Smooth muscle cell of trachea (primary cell): ENCODE data around the gene LCE1E. TPM values are rescaled to one million over a fixed set of nuclear protein-coding genes. Genes with fewer than 3 reads are reported as not detected.

ENCODE experiments used
- total RNA-seq: library from RNA; depleted of rRNA; stranded (reverse); fragments of >200 nt; gene quantifications from 2 replicates; pipeline ENCODE4 v1.2.1, GENCODE V29; 2014

The LCE1E gene, protein sequence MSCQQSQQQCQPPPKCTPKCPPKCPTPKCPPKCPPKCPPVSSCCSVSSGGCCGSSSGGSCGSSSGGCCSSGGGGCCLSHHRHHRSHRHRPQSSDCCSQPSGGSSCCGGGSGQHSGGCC
- total RNA-seq: not detected in 2 replicates

DNA sequence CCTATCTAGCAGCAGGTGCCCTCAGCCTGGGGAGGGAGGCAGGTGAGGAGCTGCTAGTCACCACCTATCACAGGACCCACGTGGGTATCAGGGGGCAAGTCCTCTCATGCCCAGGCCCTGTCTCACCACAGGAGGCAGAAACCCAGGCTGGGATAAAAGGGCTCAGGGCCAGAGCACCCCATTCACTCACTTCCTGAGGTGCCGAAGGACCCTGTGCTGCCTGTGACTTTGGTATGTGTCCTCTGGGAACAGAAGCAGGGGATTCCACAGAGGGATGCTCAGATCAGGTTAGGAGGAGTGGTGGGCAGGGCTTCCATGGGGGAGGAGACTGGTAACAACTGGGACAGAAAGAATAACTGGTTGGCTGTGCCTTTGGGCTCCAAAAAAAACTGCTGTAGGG, at the start of gene LCE1E:
LCE1E (plus strand) TSS at position 181 of the 400 bp plus-strand sequence. CDS start 1,043 bp downstream, outside the sequence.

DNA sequence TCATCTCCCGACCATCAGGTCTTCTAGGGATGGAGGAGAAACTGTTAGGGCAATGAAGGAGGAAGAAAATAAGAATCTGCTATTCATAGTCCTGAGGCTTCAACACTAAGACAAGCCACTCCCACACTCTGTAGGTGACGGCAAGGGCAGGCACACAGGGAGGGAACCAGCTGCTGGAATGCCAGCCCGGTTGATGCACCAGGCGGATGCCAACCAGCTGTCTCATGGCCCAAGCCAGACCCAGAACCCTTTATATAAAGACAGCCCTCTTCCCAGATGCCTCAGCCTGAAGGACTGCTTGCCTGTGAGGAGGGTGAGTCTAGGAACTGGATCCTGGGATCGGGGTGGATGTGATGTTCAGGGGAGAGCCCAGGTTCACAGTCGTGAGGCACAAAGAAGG, 28.3 kb upstream of the LCE1E start, which contains the start of gene KPRP:
KPRP (plus strand) TSS at position 279 of the 400 bp plus-strand sequence. CDS start 1,564 bp downstream, outside the sequence.

DNA sequence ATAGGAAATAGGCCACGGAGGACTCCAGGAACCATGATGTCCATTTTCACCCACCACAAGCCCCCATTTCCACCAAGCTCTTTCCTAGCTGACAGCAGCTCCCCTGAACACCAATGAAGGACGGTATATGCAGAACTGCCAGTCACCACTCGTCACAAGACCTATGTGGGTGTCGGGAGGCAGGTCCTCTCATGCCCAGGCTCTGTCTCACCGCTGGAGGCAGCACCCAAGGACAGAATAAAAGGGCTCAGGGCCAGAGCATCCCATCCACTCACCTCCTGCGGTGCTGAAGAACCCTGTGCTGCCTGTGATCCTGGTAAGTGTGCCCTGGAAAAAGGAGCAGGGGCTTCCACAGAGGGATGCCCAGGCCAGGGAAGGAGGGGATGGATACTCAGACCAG, 11.2 kb upstream of the LCE1E start, which contains the start of gene LCE1F:
LCE1F (plus strand) TSS at position 266 of the 400 bp plus-strand sequence. CDS start 1,232 bp downstream, outside the sequence.

DNA sequence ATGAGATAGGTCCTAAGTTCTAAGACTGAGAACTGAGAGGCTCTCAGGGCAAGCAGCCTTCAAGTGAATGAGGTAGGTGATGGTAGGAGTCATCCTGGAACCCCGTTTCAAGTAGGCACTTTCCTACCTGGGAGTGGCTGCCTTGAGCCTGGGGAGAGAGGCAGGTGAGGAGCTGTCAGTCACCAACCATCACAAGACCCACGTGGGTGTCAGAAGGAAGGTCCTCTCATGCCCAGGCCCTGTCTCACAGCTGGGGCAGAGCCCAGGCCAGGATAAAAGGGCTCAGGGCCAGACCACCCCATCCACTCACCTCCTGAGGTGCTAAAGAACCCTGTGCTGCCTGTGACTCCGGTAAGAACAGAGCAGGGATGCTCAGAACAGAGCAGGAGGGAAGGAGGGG, 10.4 kb downstream of the LCE1E start, which contains the start of gene LCE1D:
LCE1D (plus strand) TSS at position 301 of the 400 bp plus-strand sequence. CDS start 1,074 bp downstream, outside the sequence.

DNA sequence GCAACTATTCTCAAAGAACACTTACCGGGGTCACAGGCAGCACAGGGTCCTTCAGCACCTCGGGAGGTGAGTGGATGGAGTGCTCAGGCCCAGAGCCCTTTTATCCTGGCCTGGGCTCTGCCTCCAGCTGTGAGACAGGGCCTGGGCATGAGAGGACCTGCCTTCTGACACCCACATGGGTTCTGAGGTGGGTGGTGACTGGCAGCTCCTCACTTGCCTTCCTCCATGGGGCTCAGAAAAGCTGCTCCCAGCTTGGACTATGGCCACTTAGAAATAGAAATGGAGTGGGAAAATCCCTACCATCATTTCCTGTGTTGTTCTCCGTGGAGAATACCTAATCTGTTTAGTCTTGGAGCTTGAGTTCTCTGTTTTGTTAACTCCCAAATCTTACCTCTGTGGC, 20.5 kb downstream of the LCE1E start, which contains the start of gene LCE1C:
LCE1C (minus strand) TSS at position 76 of the 400 bp plus-strand sequence. CDS start 1,173 bp downstream, outside the sequence.

DNA sequence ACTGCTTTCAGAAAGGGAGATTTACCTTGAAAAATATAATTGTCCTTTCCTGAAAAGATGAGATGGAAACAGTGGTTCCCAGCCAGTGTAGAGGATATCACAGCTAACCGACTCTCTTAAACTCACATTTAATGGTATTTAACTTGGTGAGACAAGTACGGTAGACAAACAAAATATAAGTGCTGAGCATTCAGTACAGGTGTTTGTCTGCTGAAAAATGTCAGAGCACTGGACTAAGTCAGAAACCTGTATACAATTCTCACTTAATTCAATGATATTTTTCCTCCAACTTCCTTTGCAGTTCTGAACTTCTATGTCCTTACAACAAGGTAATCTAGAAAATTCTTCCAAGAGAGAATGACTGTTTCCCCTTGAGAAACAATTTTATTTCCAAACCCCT, 25.6 kb downstream of the LCE1E start, which contains the start of gene LCE1B:
LCE1B (plus strand) TSS at position 301 of the 400 bp plus-strand sequence. CDS start 476 bp downstream, outside the sequence.

DNA sequence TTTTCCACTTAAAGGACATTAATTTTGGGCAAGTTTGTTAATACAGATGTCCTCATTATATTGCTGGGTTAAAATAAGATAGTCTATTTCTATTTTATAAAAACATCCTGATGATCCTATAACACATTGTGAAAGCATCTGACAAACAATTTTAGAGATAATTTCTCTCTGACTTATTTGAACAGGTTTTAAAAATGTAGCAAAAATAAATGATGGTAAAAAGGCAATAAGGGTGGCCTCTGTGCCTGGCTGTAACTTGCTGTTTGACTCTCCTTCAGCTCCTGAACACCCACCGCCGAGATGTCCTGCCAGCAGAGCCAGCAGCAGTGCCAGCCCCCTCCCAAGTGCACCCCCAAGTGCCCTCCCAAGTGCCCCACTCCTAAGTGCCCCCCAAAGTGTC, 41.1 kb downstream of the LCE1E start, which contains the start of gene LCE1A:
LCE1A (plus strand) TSS at position 301 of the 400 bp plus-strand sequence; CDS start at position 301, 0 bp downstream.

Other genes with a start within 250 kb of the LCE1E start
- not detected in 2 replicates for gene LCE3E, start 219.5 kb upstream of the LCE1E start, total RNA-seq
- gene LCE3D, start 205.7 kb upstream of the LCE1E start, total RNA-seq: not detected in 2 replicates
- gene LCE3C, start 186.0 kb upstream of the LCE1E start, total RNA-seq: not detected in 2 replicates
- gene LCE3B, start 172.4 kb upstream of the LCE1E start, total RNA-seq: not detected in 2 replicates
- not detected in 2 replicates for gene LCE3A, start 163.2 kb upstream of the LCE1E start, total RNA-seq
- gene LCE2D, start 122.9 kb upstream of the LCE1E start, total RNA-seq: not detected in 2 replicates
- gene LCE2C, start 111.0 kb upstream of the LCE1E start, total RNA-seq: not detected in 2 replicates
- gene LCE2B, start 100.1 kb upstream of the LCE1E start, total RNA-seq: not detected in 2 replicates
- gene LCE2A, start 87.9 kb upstream of the LCE1E start, total RNA-seq: not detected in 2 replicates
- gene LCE4A, start 78.1 kb upstream of the LCE1E start, total RNA-seq: not detected in 2 replicates
- not detected in 2 replicates for gene KPRP, start 28.2 kb upstream of the LCE1E start, total RNA-seq
- gene LCE1F, start 11.1 kb upstream of the LCE1E start, total RNA-seq: not detected in 2 replicates
- not detected in 2 replicates for gene LCE1D, start 10.5 kb downstream of the LCE1E start, total RNA-seq
- gene LCE1C, start 20.4 kb downstream of the LCE1E start, total RNA-seq: not detected in 2 replicates
- gene LCE1B, start 25.7 kb downstream of the LCE1E start, total RNA-seq: not detected in 2 replicates
- not detected in 2 replicates for gene LCE1A, start 41.2 kb downstream of the LCE1E start, total RNA-seq
- gene LCE6A, start 56.6 kb downstream of the LCE1E start, total RNA-seq: not detected in 2 replicates
- gene LCE7A, start 73.7 kb downstream of the LCE1E start, total RNA-seq: not detected in 2 replicates
- not detected in 2 replicates for gene SMCP, start 92.1 kb downstream of the LCE1E start, total RNA-seq
- not detected in 2 replicates for gene IVL, start 122.3 kb downstream of the LCE1E start, total RNA-seq
- gene SPRR5, start 160.9 kb downstream of the LCE1E start, total RNA-seq: not detected in 2 replicates
- gene SPRR4, start 184.4 kb downstream of the LCE1E start, total RNA-seq: not detected in 2 replicates
- not detected in 2 replicates for gene SPRR1A, start 197.8 kb downstream of the LCE1E start, total RNA-seq
- gene SPRR3, start 215.5 kb downstream of the LCE1E start, total RNA-seq: not detected in 2 replicates
- gene SPRR1B, start 244.9 kb downstream of the LCE1E start, total RNA-seq: not detected in 2 replicates